CD4-positive, alpha-beta memory T cell (primary cell): ENCODE results near the gene TTC27. TPM values are rescaled to one million over a fixed set of nuclear protein-coding genes. Genes with fewer than 3 reads are reported as not detected.

Experiments
- CTCF ChIA-PET: fragments of 350-600 bp; sonication (Branson Sonifier 250); formaldehyde crosslinking; loops from one replicate; lab custom pipeline; 2021; ENCODE audit warnings: inconsistent platforms; ENCODE audit not compliant: partially characterized antibody; lab: Charles Lee
- POLR2A ChIA-PET: fragments of 350-600 bp; sonication (Branson Sonifier 250); formaldehyde crosslinking; loops from one replicate; lab custom pipeline; 2021; ENCODE audit not compliant: partially characterized antibody; lab: Charles Lee
- DNase-seq, 5 donors: peaks; one replicate each; pipeline versions ENCODE4 v3.0.0 to v3.0.0-alpha.2; 2020 to 2022; ENCODE audit warnings: mixed read lengths in 1 of 5
- H3K27ac ChIP-seq: one replicate; pipeline ENCODE4 v1.7.0; 2013; ENCODE audit warnings: low read depth, low read length
- H3K27me3 ChIP-seq: 2 replicates; pipeline ENCODE4 v1.7.0; 2013; ENCODE audit warnings: mild to moderate bottlenecking, low read length, moderate library complexity; ENCODE audit not compliant: insufficient read depth
- H3K36me3 ChIP-seq: 2 replicates; pipeline ENCODE4 v1.7.0; 2013; ENCODE audit warnings: mild to moderate bottlenecking, low read length, moderate library complexity; ENCODE audit not compliant: insufficient read depth
- H3K4me1 ChIP-seq: 2 replicates; pipeline ENCODE4 v1.7.0; 2013; ENCODE audit warnings: mild to moderate bottlenecking, low read length, moderate library complexity; ENCODE audit not compliant: insufficient read depth
- H3K4me3 ChIP-seq, 2 donors: one replicate each; pipeline ENCODE4 v1.7.0; 2013; ENCODE audit warnings: low read length in 2 of 2, mild to moderate bottlenecking in 1 of 2
- H3K9me3 ChIP-seq, 2 donors: one replicate each; pipeline ENCODE4 v1.7.0; 2013; ENCODE audit warnings: low read length in 2 of 2, control low read depth in 1 of 2; ENCODE audit not compliant: control insufficient read depth in 1 of 2
- H3K27ac Mint-ChIP-seq, 7 donors: one replicate each; pipeline ENCODE4 v1.8.0; 2020 to 2021; ENCODE audit warnings: mixed read lengths in 7 of 7, mild to moderate bottlenecking in 6 of 7, inconsistent platforms in 3 of 7, moderate library complexity in 3 of 7
- H3K27me3 Mint-ChIP-seq, 2 donors: one replicate each; pipeline ENCODE4 v1.8.0; 2020 to 2021; ENCODE audit warnings: mixed read lengths in 2 of 2
- H3K36me3 Mint-ChIP-seq, 2 donors: one replicate each; pipeline ENCODE4 v1.8.0; 2020 to 2021; ENCODE audit warnings: mixed read lengths in 2 of 2, inconsistent platforms in 1 of 2, mild to moderate bottlenecking in 1 of 2
- H3K4me1 Mint-ChIP-seq, 4 donors: one replicate each; pipeline ENCODE4 v1.8.0; 2020 to 2021; ENCODE audit warnings: mixed read lengths in 4 of 4, mild to moderate bottlenecking in 1 of 4
- H3K4me3 Mint-ChIP-seq, 8 donors: one replicate each; pipeline ENCODE4 v1.8.0; 2020 to 2021; ENCODE audit warnings: mixed read lengths in 8 of 8, mild to moderate bottlenecking in 7 of 8, moderate library complexity in 6 of 8, inconsistent platforms in 3 of 8
- H3K9me3 Mint-ChIP-seq, 8 donors: one replicate each; pipeline ENCODE4 v1.8.0; 2020 to 2021; ENCODE audit warnings: mixed read lengths in 8 of 8, mild to moderate bottlenecking in 5 of 8, inconsistent platforms in 3 of 8, moderate library complexity in 1 of 8
- intact Hi-C: fragments of 100-400 bp; cut with micrococcal nuclease; formaldehyde crosslinking; loops from one replicate; pipeline ENCODE4 v1.15.1; 2023
- polyA plus RNA-seq, 2 donors: library from polyadenylated mRNA; unstranded; fragments of 300-500 nt; fragmentation: Illumina TruSeq; gene quantifications; one replicate each; pipeline ENCODE4 v1.2.3, GENCODE V29; 2021
- total RNA-seq, 2 experiments: library from RNA; stranded (reverse); gene quantifications; one replicate each; pipeline ENCODE4 v1.2.3, GENCODE V29; 2021

TTC27 gene
- total and polyA plus RNA-seq, 4 experiments from 2014 or later, result 20.9 to 27.5 (median 25.3) TPM

- Histone ChIP-seq H3K9me3 (no peaks in the 10 kb centered on the region), H3K4me3 (no peak overlapping the region), H3K27me3 (no peaks in the 10 kb centered on the region), H3K27ac (no peak overlapping the region), H3K36me3 (no peaks in the 10 kb centered on the region), H3K4me1 (no peaks in the 10 kb centered on the region)
- intact Hi-C loops, result no loop called here
- DNase-seq, result no peak
- H3K4me3 Mint-ChIP-seq, result no peak overlapping the region
- H3K4me1 Mint-ChIP-seq, result peaks cover 0 to 1% (median 0%) of the 10 kb centered on the region in 4 donors
- H3K36me3 Mint-ChIP-seq, result peaks cover 23 to 29% of the 10 kb centered on the region in 2 donors
- H3K9me3 Mint-ChIP-seq, result no peaks in the 10 kb centered on the region
- ChIA-PET CTCF (no interaction called here), POLR2A (no interaction called here)
- H3K27ac Mint-ChIP-seq, result no peak overlapping the region
- no peaks in the 10 kb centered on the region for H3K27me3 Mint-ChIP-seq
These were observed 60.7 kb downstream of the TTC27 start for GRCh38 chr2:32688541-32688940.

DNA sequence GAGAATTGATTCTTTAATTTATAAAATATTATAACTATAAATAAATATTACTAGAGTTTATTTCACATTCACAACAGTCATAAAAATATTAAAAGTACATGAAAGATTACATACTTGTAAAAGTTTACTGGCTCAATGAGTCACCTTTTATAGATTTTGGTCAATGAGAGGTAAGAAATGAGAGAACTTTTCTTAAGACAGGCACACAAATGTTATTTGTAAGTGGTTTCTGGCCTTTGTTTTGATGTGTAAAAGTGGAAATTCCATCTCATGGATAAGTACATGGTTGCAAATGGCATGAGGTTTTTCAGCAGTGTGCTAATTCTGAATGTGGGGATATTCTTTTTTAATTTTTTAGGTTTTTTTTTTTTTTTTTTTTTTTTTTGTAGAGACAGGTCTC, 63.8 kb downstream of the TTC27 start:
- Mint-ChIP-seq H3K27me3 (no peaks in the 10 kb centered on the region), H3K27ac (no peak overlapping the region), H3K9me3 (no peaks in the 10 kb centered on the region), H3K4me3 (no peak overlapping the region), H3K4me1 (peaks cover 0 to 1% (median 0%) of the 10 kb centered on the region in 4 donors), H3K36me3 (peaks cover 11 to 17% of the 10 kb centered on the region in 2 donors)
- H3K27me3 ChIP-seq, result no peaks in the 10 kb centered on the region
- no peaks in the 10 kb centered on the region for H3K36me3 ChIP-seq
- intact Hi-C loops, result no loop called here
- DNase-seq, result no peak
- ChIA-PET POLR2A (no interaction called here), CTCF (no interaction called here)
- H3K9me3 ChIP-seq, result no peaks in the 10 kb centered on the region
- H3K4me3 ChIP-seq, result no peak overlapping the region
- H3K4me1 ChIP-seq, result no peaks in the 10 kb centered on the region
- H3K27ac ChIP-seq, result no peak overlapping the region

- Mint-ChIP-seq H3K27ac (no peak overlapping the region), H3K36me3 (peaks cover 12 to 14% of the 10 kb centered on the region in 2 donors), H3K4me3 (no peak overlapping the region), H3K27me3 (no peaks in the 10 kb centered on the region), H3K4me1 (peaks cover 0 to 6% (median 2%) of the 10 kb centered on the region in 4 donors), H3K9me3 (no peaks in the 10 kb centered on the region)
- no peaks in the 10 kb centered on the region for H3K36me3 ChIP-seq
- no peak overlapping the region for H3K4me3 ChIP-seq
- ChIA-PET CTCF (no interaction called here), POLR2A (no interaction called here)
- H3K4me1 ChIP-seq, result no peaks in the 10 kb centered on the region
- no peaks in the 10 kb centered on the region for H3K9me3 ChIP-seq
- no peaks in the 10 kb centered on the region for H3K27me3 ChIP-seq
- intact Hi-C loops, result no loop called here
- no peak overlapping the region for H3K27ac ChIP-seq
- DNase-seq, result no peak
These were observed 68.6 kb downstream of the TTC27 start for GRCh38 chr2:32696439-32696838.

GRCh38 chr2:32697156-32697555, 69.3 kb downstream of the TTC27 start:
- Mint-ChIP-seq H3K36me3 (peaks cover 12 to 13% of the 10 kb centered on the region in 2 donors), H3K27ac (no peak overlapping the region), H3K4me3 (no peak overlapping the region), H3K4me1 (peaks cover 0 to 13% (median 3%) of the 10 kb centered on the region in 4 donors), H3K9me3 (no peaks in the 10 kb centered on the region), H3K27me3 (no peaks in the 10 kb centered on the region)
- no peak for DNase-seq
- Histone ChIP-seq H3K27ac (no peak overlapping the region), H3K9me3 (no peaks in the 10 kb centered on the region), H3K4me3 (no peak overlapping the region), H3K4me1 (no peaks in the 10 kb centered on the region), H3K27me3 (no peaks in the 10 kb centered on the region), H3K36me3 (no peaks in the 10 kb centered on the region)
- CTCF ChIA-PET, result no interaction called here
- intact Hi-C loops, result no loop called here
- POLR2A ChIA-PET, result no interaction called here

DNA sequence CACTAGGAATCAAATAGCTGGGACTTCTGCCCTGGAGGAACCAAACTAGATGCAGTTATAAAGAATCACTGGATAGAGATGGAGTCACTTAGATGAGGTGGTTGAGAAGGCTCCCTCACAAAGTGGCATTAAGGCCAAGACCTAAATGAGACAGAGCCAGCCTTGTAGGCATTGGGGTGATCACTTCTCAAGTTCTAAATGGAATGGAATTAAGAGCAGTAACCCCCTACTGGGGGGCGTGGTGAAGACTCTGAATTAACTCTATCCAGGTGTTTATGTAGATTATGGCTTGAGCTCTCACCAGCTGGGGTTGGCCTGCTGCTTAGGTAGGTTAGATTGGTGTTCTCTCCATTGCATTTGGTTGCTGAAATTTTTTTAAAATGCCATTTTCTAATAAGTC, 71.3 kb downstream of the TTC27 start:
- Mint-ChIP-seq H3K27me3 (no peaks in the 10 kb centered on the region), H3K4me1 (peaks cover 0 to 20% (median 3%) of the 10 kb centered on the region in 4 donors), H3K27ac (no peak overlapping the region), H3K36me3 (peaks cover 28 to 30% of the 10 kb centered on the region in 2 donors), H3K9me3 (no peaks in the 10 kb centered on the region), H3K4me3 (no peak overlapping the region)
- no peaks in the 10 kb centered on the region for H3K27me3 ChIP-seq
- ChIA-PET POLR2A (no interaction called here), CTCF (no interaction called here)
- no peaks in the 10 kb centered on the region for H3K4me1 ChIP-seq
- intact Hi-C loops, result no loop called here
- no peaks in the 10 kb centered on the region for H3K9me3 ChIP-seq
- H3K4me3 ChIP-seq, result no peak overlapping the region
- no peak for DNase-seq
- no peak overlapping the region for H3K27ac ChIP-seq
- no peaks in the 10 kb centered on the region for H3K36me3 ChIP-seq

- H3K36me3 ChIP-seq, result no peaks in the 10 kb centered on the region
- H3K27ac Mint-ChIP-seq, result peak overlapping the region in 3 of 7 donors; percentile 32 to 60 (median 57)
- POLR2A ChIA-PET, result no interaction called here
- H3K9me3 Mint-ChIP-seq, result no peaks in the 10 kb centered on the region
- no peaks in the 10 kb centered on the region for H3K9me3 ChIP-seq
- H3K4me1 Mint-ChIP-seq, result peaks cover 0 to 20% (median 3%) of the 10 kb centered on the region in 4 donors
- CTCF ChIA-PET, result no interaction called here
- no peaks in the 10 kb centered on the region for H3K4me1 ChIP-seq
- DNase-seq, result no peak
- intact Hi-C loops, result no loop called here
- H3K36me3 Mint-ChIP-seq, result peaks cover 37 to 40% of the 10 kb centered on the region in 2 donors
- H3K4me3 Mint-ChIP-seq, result peak overlapping the region in 1 of 8 donors; percentile 1
- no peaks in the 10 kb centered on the region for H3K27me3 Mint-ChIP-seq
- no peak overlapping the region for H3K27ac ChIP-seq
- H3K4me3 ChIP-seq, result no peak overlapping the region
- no peaks in the 10 kb centered on the region for H3K27me3 ChIP-seq
These were observed 74.0 kb downstream of the TTC27 start for GRCh38 chr2:32701806-32702205.

GRCh38 chr2:32702303-32703064, 74.6 kb downstream of the TTC27 start:
- no peaks in the 10 kb centered on the region for H3K9me3 Mint-ChIP-seq

More at GRCh38 chr2:32702303-32703064, 74.6 kb downstream of the TTC27 start:
- H3K27ac Mint-ChIP-seq, result peak overlapping the region in 1 of 7 donors; percentile 57
- ChIA-PET POLR2A (no interaction called here), CTCF (no interaction called here)
- no peaks in the 10 kb centered on the region for H3K4me1 ChIP-seq
- H3K36me3 Mint-ChIP-seq, result peaks cover 33 to 38% of the 10 kb centered on the region in 2 donors
- no peak overlapping the region for H3K27ac ChIP-seq
- H3K4me3 Mint-ChIP-seq, result peak overlapping the region in 1 of 8 donors; percentile 1
- no peaks in the 10 kb centered on the region for H3K36me3 ChIP-seq
- H3K27me3 Mint-ChIP-seq, result no peaks in the 10 kb centered on the region
- H3K4me1 Mint-ChIP-seq, result peaks cover 0 to 20% (median 3%) of the 10 kb centered on the region in 4 donors
- no peak overlapping the region for H3K4me3 ChIP-seq
- no peak for DNase-seq
- intact Hi-C loops, result no loop called here
- H3K27me3 ChIP-seq, result no peaks in the 10 kb centered on the region
- H3K9me3 ChIP-seq, result no peaks in the 10 kb centered on the region
